NCI-H2227 (cell line): ENCODE results near the gene CTSH.

ENCODE experiments used
- DNase-seq: peaks from one replicate; lab custom pipeline; 2025; ENCODE audit not compliant: unreplicated experiment; lab: John Stamatoyannopoulos, UW

The CTSH gene

GRCh38 chr15:78944669-78945407 is at the start of gene CTSH:
Gene CTSH (minus strand): TSS chr15:78945046. CDS start chr15:78944981, 65 bp downstream.
- peak; percentile 76 for DNase-seq

- DNase-seq: no peak
Measured at GRCh38 chr15:78993931-78994530, 49.2 kb upstream of the CTSH start.

- no peak for DNase-seq
Measured at GRCh38 chr15:78993257-78993930, 48.5 kb upstream of the CTSH start.

- no peak for DNase-seq
Measured at GRCh38 chr15:78992416-78993256, 47.8 kb upstream of the CTSH start.

GRCh38 chr15:78991879-78992278 is 47.0 kb upstream of the CTSH start:
- DNase-seq: no peak

GRCh38 chr15:78991476-78991875 is 46.6 kb upstream of the CTSH start:
- DNase-seq: no peak

GRCh38 chr15:78990278-78990677 is 45.4 kb upstream of the CTSH start:
- DNase-seq: no peak

- DNase-seq: no peak
Measured at GRCh38 chr15:78989701-78990240, 44.9 kb upstream of the CTSH start.

GRCh38 chr15:78988361-78988911 is 43.6 kb upstream of the CTSH start:
- no peak for DNase-seq

- DNase-seq: no peak
Measured at GRCh38 chr15:78987556-78988360, 42.9 kb upstream of the CTSH start.

GRCh38 chr15:78985859-78986475 is 41.1 kb upstream of the CTSH start:
- DNase-seq: no peak

GRCh38 chr15:78984041-78984440 is 39.2 kb upstream of the CTSH start:
- no peak for DNase-seq

GRCh38 chr15:78983146-78983918 is 38.5 kb upstream of the CTSH start:
- DNase-seq: no peak

- no peak for DNase-seq
Measured at GRCh38 chr15:78982736-78983135, 37.9 kb upstream of the CTSH start.

- no peak for DNase-seq
Measured at GRCh38 chr15:78981532-78982313, 36.9 kb upstream of the CTSH start.

GRCh38 chr15:78979456-78980320 is 34.8 kb upstream of the CTSH start:
- peak; percentile 31 for DNase-seq

GRCh38 chr15:78978601-78979179 is 33.8 kb upstream of the CTSH start:
- no peak for DNase-seq
